SIG-M5 (cell line): ENCODE results near the gene SUN1.

Source experiments
- DNase-seq: peaks from one replicate; lab custom pipeline; 2025; lab: John Stamatoyannopoulos, UW

Gene SUN1

GRCh38 chr7:892648-893593, 60.6 kb downstream of the SUN1 start:
- no peak for DNase-seq

DNA sequence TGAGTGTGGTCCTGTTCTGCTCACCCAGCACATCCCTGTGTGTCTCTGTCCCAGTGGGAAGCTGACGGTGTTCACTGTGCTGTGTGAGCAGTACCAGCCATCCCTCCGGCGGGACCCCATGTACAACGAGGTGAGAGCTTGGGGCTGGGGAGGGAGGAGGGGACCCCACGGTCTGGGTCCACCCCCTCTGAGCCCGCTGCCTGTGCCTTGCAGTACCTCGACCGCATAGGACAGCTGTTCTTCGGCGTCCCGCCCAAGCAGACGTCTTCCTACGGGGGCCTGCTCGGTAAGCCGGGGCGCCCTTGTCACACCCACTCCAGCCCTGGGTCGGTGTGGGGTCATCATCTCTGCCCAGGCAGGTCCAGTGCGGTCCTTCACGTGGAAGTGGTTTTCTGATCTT, 61.4 kb downstream of the SUN1 start:
- no peak for DNase-seq

- no peak for DNase-seq
These were observed 62.0 kb downstream of the SUN1 start for GRCh38 chr7:894164-894867.

DNA sequence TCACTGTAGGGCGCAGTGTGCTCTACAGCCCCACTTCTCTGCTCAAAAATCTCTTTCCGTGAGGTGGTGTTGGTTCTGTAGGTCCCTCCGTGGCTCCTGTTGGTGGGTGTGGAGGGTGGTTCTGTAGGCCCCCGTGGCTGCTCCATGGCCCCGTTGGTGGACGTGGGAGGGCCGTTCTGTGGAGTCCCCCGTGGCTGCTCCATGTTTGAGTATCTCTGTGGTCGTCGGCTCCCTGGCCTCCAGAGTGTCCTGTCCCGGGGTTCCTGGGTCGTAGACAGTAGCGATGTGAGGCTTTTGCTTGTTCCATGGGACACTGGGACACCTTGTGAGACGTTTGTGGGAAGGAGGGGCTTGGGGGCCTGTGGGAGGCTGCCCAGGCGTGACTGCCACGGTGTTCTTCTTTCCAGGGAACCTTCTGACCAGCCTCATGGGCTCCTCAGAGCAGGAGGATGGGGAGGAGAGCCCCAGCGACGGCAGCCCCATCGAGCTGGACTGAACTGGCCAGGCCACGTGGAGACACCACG, 62.7 kb downstream of the SUN1 start:
- no peak for DNase-seq

GRCh38 chr7:895451-896052, 63.3 kb downstream of the SUN1 start:
- DNase-seq: no peak

- DNase-seq: no peak
These were observed 64.2 kb downstream of the SUN1 start for GRCh38 chr7:896346-897075.

DNA sequence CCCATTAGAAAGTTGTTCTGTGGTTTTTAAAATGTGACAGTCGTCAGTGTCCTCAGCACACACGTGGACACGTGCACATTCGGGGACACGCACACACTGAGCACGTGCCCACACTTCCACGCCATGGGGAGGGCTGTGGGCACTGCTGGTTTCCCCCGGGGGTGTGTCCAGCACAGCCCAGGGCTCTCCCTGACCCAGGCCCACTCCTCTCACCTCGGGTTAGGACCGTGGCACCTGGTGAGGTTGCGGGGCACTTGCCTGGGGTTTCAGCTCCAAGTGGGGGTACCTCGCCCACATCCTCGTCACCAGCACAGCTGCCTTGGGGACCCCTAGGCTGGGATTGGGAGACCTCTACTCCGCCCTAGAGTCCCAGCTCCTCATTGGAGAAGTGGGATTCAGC, 64.8 kb downstream of the SUN1 start:
- DNase-seq: no peak

GRCh38 chr7:897771-898376, 65.6 kb downstream of the SUN1 start:
- no peak for DNase-seq

GRCh38 chr7:898460-898854, 66.2 kb downstream of the SUN1 start:
- no peak for DNase-seq

- no peak for DNase-seq
These were observed 66.8 kb downstream of the SUN1 start for GRCh38 chr7:898855-899681.

DNA sequence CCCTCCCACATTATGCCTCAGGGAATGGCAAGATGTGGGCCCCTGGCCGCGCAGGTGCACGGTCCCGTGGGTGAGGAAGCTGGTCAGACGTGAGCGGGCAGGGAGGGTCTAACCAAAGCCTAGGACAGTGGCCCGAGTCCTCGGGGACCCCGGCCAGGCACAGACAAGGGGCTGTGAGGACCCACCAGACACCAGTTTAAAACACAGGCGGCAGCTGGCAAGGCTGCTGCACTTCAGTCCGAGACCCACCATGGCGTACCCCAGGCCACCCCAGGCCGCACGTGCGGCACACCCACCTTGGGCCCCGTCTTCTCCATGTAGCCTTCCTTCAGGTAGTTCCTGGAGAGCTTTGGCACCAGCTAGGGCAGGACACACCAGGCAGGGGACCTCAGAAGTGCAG, 67.5 kb downstream of the SUN1 start:
- DNase-seq: no peak

GRCh38 chr7:900331-901040, 68.2 kb downstream of the SUN1 start:
- DNase-seq: no peak

DNA sequence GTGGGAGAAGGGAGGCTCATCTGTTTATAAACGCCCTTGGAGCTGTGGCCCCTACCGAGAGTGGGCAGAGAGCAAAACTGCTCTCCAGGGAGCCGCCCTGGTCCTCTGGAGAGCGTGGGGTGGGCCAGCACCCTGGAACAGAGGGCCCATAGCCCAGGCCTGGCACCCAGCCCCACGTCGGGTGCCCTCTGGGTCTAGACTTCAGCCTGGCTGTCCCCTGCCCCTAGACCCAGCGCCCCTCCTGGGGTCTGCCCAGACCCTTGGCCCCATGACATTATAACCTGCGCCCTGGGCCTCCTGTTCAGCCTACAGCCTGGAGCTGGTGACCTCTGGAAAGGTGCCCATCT, 68.7 kb downstream of the SUN1 start:
- no peak for DNase-seq

DNA sequence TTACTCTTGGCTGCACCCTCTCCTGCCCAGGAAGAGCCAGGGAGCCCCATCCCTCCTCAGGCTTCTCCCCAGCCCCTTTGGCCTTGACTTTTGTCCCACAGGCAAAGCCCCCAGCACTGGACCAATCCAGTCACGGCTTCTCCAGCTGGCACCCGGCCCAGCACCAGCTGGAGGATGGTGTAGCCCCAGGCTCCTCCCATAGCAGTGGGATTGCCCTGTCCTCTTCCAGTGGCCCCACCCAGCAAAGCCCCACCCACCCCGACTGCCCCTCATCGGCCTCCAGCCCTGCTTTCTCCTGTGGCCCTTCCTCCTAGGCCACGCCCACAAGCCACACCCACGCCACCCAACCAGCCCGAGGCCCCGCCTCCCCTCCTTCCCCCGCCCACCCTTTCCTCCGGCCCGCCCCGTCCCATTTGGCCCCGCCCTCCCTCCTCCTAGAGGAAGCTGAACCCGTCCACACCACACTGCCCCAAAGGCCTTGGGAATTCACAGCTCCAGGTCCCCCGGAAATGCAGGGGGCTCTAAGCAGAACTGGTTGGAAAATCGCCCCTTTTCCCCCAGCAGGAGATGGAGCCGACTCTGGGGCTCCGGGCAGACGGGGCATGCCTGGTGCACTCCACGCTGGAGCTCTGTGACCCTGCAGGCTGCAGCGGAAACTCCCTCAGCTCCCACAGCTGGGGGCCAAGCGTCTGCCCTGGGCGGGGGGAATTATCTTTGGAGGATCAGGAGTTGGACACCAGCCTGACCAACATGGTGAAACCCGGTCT, 69.3 kb downstream of the SUN1 start:
- DNase-seq: no peak

DNA sequence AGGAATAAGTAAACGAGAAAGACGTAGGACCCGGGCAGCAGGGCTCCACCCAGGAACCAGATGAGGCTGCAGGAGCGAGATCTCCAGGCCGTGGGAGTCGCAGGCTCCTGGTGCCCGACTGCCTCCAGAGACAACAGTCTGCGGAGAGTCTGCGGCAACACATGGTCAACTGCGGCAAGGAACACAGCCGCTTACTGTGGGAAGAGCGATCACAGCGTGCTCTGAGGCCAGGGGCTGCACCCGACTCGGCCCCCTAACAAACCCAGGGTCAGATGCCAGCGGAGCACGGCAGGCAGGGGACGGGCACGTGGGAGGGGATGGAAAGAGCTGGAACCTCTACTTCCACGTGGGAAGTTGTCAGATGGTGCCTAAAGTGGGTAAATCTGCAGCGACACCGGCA, 70.7 kb downstream of the SUN1 start:
- no peak for DNase-seq

DNA sequence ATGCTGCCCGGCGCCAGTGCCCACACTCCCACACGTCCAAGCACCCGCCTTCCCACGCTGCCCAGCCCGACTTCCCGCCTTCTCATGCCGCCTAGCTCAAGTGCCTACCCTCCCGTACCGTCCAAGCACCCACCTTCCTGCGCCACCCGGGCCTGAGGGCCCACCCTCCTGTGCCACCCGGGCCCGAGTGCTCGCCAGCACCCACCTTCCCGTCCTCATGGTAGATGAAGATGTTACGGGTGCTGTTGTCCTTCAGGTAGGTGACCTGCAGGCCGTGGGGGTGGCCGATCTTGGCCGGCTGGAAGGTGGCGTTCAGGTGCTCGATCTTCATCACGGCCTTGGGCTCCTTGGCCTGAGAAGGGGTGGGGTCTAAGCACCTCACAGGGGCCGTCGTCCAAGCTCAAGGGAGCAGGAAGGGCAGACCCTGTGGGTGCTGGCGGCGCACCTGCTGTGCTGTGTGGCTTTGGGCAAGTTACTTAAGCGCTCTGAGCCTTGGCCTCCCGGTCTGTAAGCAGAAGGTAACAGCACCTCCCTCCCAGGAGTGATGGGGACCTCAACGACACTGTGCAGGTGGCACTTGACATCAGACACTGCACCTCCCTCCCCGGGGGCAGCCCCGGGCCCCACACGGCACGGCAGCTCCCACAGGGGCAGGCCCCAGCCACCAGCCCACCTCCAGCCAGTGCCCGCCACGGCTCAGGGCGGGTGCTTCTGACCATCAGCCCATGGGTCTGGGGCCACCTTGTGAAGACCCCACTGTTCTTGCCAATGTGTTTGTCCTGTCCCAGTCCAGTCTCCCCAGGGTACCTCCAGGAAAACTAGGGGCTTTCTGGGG, 71.9 kb downstream of the SUN1 start:
- DNase-seq: no peak

DNA sequence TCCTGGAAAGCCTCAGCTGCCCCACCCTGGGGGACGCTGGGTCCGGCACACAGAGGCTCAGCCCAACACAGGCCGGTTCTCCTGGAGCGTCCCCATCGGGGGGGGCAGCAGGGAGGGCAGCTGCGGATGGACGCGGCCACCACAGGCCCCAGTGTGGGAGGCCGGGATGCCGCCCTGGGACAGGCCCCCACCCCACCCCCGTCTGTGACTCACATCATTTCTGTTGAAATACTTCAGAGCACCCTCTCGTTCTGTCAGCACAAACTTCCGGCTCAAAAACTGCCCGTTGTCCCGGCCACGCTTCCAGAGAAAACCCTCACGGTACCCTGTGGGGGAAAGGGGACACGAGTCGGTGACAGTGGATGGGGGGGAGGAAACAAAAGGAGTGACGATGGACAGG, 72.6 kb downstream of the SUN1 start:
- DNase-seq: no peak

- no peak for DNase-seq
These were observed 74.5 kb downstream of the SUN1 start for GRCh38 chr7:906776-907157.
